ENCODE data around the gene VN1R5.
"Not testable (repeated sequence)": the region's sequence is repeated elsewhere in the genome, so short reads cannot be mapped to it uniquely, and the experiment has no call there.

The VN1R5 gene

DNA sequence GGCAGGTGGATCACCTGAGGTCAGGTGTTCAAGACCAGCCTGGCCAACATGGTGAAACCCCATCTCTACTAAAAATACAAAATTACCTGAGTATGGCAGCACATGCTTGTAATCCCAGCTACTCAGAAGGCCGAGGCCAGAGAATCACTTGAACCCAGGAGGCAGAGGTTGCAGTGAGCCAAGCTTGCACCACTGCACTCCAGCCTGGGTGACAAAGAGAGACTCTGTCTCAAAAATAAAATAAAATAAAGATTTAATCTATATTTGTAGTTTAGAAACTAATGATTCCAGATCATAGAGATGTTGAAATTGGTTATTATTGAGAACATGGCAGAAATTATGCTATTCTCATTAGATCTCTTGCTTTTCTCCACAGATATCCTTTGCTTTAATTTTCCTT is at the start of gene VN1R5:
Gene VN1R5 (plus strand): TSS at position 301 of the 400 bp plus-strand sequence.
- not testable (repeated sequence) for H3K27ac ChIP-seq; DNase-seq (ENCODE audit: low spot score); H3K4me3 ChIP-seq

DNA sequence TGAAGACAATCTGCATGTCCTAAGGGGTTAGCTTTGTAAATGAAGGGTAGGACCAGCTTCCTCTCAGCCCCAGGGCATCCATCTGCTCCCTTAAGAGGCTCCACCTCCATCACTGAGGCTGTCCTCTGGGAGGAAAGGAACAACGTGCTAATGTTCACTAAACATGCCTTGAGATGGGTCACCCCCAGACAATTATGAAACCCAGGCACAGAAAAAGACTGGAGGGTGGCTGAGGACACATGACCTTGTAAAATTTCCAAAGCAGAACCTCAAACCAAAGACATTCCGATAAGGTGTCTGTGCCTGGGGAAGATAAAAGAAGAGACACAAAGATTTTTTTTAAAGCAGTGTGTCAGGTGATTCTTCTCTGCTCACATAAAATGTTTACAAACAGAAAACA is 46.5 kb upstream of the VN1R5 start:
- peak overlapping the region; percentile 99 for H3K4me3 ChIP-seq

DNA sequence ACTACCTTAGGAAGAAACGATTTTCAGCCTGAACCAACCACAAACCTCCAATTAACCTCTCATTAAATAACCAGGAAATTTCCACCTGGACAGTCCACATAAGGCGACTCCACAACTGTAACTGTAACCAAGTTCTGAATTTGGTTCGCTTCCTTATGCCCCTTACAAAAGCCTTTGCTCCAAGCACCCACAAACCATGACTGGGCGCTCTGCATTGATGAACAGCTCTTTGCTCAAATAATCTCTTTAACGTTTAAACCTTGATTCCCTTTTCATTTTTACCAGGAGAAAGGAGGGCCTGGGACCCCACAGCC is 45.9 kb upstream of the VN1R5 start:
- TF ChIP-seq, protein P1, sequence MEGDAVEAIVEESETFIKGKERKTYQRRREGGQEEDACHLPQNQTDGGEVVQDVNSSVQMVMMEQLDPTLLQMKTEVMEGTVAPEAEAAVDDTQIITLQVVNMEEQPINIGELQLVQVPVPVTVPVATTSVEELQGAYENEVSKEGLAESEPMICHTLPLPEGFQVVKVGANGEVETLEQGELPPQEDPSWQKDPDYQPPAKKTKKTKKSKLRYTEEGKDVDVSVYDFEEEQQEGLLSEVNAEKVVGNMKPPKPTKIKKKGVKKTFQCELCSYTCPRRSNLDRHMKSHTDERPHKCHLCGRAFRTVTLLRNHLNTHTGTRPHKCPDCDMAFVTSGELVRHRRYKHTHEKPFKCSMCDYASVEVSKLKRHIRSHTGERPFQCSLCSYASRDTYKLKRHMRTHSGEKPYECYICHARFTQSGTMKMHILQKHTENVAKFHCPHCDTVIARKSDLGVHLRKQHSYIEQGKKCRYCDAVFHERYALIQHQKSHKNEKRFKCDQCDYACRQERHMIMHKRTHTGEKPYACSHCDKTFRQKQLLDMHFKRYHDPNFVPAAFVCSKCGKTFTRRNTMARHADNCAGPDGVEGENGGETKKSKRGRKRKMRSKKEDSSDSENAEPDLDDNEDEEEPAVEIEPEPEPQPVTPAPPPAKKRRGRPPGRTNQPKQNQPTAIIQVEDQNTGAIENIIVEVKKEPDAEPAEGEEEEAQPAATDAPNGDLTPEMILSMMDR (IDR thresholded peaks at IDR 0.05): no peak
- H3K4me3 ChIP-seq: peak overlapping the region; percentile 99
- no peak for DNase-seq (ENCODE audit: low spot score)
- H3K27ac ChIP-seq: peak overlapping the region; percentile 80 to 95

More for the DNA sequence above, 46.5 kb upstream of the VN1R5 start:
- H3K27ac ChIP-seq: no peak overlapping the region
- no peak for DNase-seq (ENCODE audit: low spot score)
- TF ChIP-seq, protein P1 (IDR thresholded peaks at IDR 0.05): no peak

DNA sequence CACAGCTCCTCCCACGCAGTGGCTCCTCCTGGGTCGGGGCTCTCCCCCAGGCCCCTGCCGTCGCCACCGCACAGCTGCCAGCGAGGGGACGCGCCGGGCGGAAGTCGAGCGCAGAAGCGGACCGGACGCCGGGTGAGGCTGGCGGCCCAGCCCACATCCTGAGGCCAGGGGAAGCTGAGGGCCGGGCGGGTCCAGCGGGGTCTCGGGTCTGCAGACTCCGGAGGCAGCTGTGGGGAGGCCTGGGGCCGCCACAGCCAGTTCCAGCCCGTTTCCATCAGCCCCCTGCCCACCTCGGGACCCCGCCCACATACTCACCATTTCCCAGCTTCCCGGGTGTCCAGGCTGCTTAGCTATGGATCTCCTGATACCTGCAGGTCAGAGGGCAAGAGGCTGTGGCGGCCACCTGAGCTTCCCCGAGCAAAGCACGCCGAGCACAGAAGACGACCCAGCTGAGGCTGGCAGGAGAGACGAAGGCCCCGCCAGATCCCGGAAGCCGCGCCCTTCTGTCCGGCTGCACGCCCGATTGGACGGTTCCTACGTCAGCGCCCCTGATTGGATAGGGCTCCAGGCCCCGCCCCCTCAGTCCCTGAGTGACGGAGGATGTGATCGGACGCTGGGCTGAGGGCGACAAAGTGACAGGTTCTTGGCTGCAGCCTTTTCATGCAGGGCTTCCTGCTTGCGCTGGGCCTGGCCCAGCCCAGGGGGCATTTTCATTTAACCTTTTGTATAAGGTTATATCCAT is 45.3 kb upstream of the VN1R5 start:
- TF ChIP-seq, protein P1 (IDR thresholded peaks at IDR 0.05): no peak
- Histone ChIP-seq H3K4me3 (peak overlapping the region; percentile 99), H3K27ac (peak overlapping the region; percentile 80 to 95)
- DNase-seq (ENCODE audit: low spot score): peak; percentile 98

DNA sequence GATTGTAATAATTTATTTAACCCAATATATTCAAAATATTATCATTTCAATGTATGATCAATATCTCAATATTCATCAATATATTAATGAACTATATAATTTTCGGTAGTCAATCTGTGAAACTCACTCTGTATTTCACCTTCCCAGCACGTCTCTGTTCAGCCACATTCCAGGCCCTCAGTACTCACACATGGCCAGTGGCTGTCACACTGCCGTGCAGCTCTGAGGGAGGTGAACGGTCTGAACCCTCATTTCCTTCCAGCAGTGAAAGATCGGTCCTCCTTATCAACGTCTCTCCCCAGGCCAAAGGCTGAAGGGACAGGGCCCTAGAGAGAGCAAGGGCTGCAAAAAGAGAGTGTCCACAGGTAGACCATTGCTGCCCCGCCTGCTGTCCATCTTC is 44.5 kb upstream of the VN1R5 start:
- TF ChIP-seq, protein P1 (IDR thresholded peaks at IDR 0.05): no peak
- no peak for DNase-seq (ENCODE audit: low spot score)
- H3K4me3 ChIP-seq: no peak overlapping the region
- no peak overlapping the region for H3K27ac ChIP-seq

DNA sequence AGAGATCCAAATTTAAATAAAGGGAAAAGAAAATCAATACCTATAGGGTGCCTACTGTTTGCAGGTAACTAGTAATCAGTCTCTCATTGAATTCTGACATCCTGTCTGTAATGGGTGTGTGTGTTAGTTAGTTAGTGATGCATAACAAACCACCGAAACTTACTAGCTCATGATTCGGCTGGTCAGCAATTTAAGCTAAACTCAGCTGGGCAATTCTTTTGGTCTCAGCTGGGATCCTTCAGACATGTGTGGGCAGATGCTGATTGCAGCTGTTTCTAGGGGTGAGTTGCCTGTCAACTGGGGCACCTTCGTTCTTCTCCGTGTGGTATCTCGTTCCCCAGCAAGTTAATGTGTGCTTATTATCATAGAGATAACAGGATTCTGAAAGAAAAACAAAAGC is 43.9 kb upstream of the VN1R5 start:
- Histone ChIP-seq H3K4me3 (no peak overlapping the region), H3K27ac (no peak overlapping the region)
- DNase-seq (ENCODE audit: low spot score): no peak
- TF ChIP-seq, protein P1 (IDR thresholded peaks at IDR 0.05): no peak

DNA sequence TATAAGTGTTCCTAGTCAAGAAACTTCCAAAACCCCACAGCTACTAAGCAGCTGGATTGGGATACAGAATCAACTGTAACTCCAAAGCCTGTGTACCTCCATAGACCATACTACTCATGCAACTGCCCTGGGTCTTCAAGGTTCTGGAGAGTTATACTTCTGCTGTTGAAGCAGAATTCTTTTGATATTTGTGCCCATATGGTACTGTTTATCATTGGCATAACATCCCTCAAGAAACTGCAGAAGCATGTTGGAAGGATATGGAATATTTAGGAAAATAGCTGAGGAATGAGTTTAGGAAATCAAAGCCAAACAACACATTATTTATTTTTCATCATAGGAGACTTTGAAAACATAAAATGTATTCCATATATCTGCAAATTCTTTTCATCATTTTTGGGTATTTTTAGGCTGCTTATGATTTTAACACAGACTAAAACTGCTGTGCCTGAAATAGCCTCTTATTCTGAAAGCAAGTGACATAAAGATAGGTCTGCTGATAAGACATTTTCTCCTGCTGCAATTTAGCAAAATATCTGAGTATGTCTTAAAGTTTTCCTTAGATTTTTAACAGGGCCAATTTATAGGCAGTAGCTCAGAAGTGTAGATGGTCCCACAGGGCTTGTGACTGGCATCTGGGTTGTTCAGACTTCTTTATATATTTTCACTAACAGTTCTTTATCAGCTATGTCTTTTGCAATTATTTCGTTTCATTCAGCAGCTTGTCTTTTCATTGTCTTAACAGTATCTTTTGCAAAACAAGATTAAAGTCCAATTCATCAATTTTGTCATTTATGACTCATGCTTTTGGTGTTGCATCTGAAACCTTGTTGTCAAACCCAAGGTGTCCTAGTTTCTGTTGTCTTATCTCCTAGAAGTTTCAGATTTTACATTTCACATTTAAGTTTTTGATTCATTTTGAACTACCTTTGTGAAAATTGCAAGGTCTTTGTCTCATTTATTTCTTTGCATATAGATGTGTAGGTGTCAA is 43.0 kb upstream of the VN1R5 start:
- H3K27ac ChIP-seq: no peak overlapping the region
- DNase-seq (ENCODE audit: low spot score): no peak
- TF ChIP-seq, protein P1 (IDR thresholded peaks at IDR 0.05): no peak
- no peak overlapping the region for H3K4me3 ChIP-seq
